ENCODE results near the gene CHST15. TPM values are rescaled to one million over a fixed set of nuclear protein-coding genes. Genes with fewer than 3 reads are reported as not detected.
"Not testable (repeated sequence)": the region's sequence is repeated elsewhere in the genome, so short reads cannot be mapped to it uniquely, and the experiment has no call there.

Gene CHST15
- total and polyA plus RNA-seq, 2 of the 4 experiments (the other 2 are of a cell fraction), result 0.14 to 0.18 TPM

DNA sequence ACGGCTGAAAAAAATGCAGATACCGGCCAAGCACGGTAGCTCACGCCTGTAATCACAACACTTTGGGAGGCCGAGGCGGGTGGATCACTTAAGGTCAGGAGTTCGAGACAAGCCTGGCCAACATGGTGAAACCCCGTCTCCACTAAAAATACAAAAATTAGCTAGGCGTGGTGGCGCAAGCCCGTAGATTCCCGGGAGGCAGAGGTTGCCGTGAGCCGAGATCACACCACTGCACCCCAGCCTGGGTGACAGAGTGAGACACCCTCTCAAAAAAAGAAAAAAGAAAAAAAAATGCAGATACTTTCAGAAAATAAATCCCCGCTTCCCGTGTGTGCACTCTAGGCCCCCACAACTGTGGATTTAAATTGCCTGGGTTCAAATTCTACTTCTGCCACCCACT, 2.4 kb upstream of the CHST15 start:
- H3K36me3 ChIP-seq (ENCODE audit: control insufficient read depth, insufficient read depth, low read length); H3K27ac ChIP-seq (ENCODE audit: insufficient read depth, low read length); H3K9ac ChIP-seq (ENCODE audit: low read depth, low read length); H2BK20ac ChIP-seq (ENCODE audit: low read depth, low read length); ATAC-seq (ENCODE audit: low read depth); H3K4me1 ChIP-seq (ENCODE audit: control insufficient read depth, insufficient read depth, low read length); H3K4me2 ChIP-seq (ENCODE audit: low read depth, low read length); H3K79me1 ChIP-seq (ENCODE audit: low read depth in 1 of 2, low read length in 2 of 2); H3K18ac ChIP-seq (ENCODE audit: low read depth, low read length); H2AK5ac ChIP-seq (ENCODE audit: low read depth, low read length); H3K4me3 ChIP-seq (ENCODE audit: insufficient read depth, low read depth, low read length); H4K20me1 ChIP-seq (ENCODE audit: insufficient read depth, low read length); H4K5ac ChIP-seq (ENCODE audit: low read depth, low read length); H3K14ac ChIP-seq (replicated peaks; ENCODE audit: low read depth, low read length); DNase-seq; H3K9me3 ChIP-seq (ENCODE audit: control insufficient read depth, insufficient read depth, low read length); H3K4ac ChIP-seq (ENCODE audit: low read depth, low read length); H2BK120ac ChIP-seq (ENCODE audit: low read depth, low read length); in situ Hi-C loops (cut with MboI; ENCODE audit: low sequenced_read_pairs); BruUV-seq (replicated peaks); H3K9me1 ChIP-seq (ENCODE audit: insufficient read depth, low read length); H2AK9ac ChIP-seq (replicated peaks; ENCODE audit: low read depth, low read length, poor library complexity); H4K91ac ChIP-seq (ENCODE audit: insufficient read depth, low read depth, low read length); H4K8ac ChIP-seq (ENCODE audit: low read depth in 2 of 2, low read length in 2 of 2); H2BK5ac ChIP-seq (ENCODE audit: low read depth, low read length, poor library complexity, severe bottlenecking); H3K23ac ChIP-seq (ENCODE audit: low read depth, low read length); H2AFZ ChIP-seq (replicated peaks; ENCODE audit: low read length, poor library complexity); dilution Hi-C loops (cut with HindIII; ENCODE audit: low sequenced_read_pairs, unreplicated experiment); H2BK15ac ChIP-seq (ENCODE audit: low read depth, low read length); H3K56ac ChIP-seq (ENCODE audit: extremely low read depth, insufficient read depth, low read length); POLR2A ChIA-PET (ENCODE audit: unreplicated experiment); intact Hi-C loops (cut with micrococcal nuclease): not testable (repeated sequence)
- WGBS, 2 experiments (ENCODE audit: extremely low coverage in 2 of 2, insufficient read length in 1 of 2), result 60% methylated on average over 4 of the region's 16 CpGs; no CpG with 5 or more reads in 1 of the 2 experiments
- H3K27me3 ChIP-seq (ENCODE audit: control insufficient read depth, insufficient read depth, low read length), result peaks cover 30% of the 10 kb centered on the region
- CTCF ChIA-PET, result interaction anchor here (1.1 kb wide), 1 partner anchor 9 kb away, joined by 4 read pairs; no protein-coding TSS in a partner anchor

Data from IMR-90 (cell line).